Activated CD8-positive, alpha-beta memory T cell treated with anti-CD3 and anti-CD28 coated beads, Interleukin-2, amount 10 ng/mL, durations not matched to agents 7 days and 5 days (primary cell): ENCODE measurements around the gene ARHGEF25. TPM values are rescaled to one million over a fixed set of nuclear protein-coding genes. Genes with fewer than 3 reads are reported as not detected.

ENCODE experiments used
- ATAC-seq: fragments of 150-1000 bp; cut with Tn5 transposase; one replicate; pipeline ENCODE4 v1.10.0; 2021; ENCODE audit warnings: moderate library complexity
- CTCF ChIA-PET: fragments of 350-600 bp; sonication (Branson Sonifier 250); formaldehyde crosslinking; loops from one replicate; lab custom pipeline; 2021; ENCODE audit warnings: antibody characterized with exemption; lab: Charles Lee
- DNase-seq: peaks from one replicate; pipeline ENCODE4 v3.0.0-alpha.2; 2020
- H3K27ac Mint-ChIP-seq: one replicate; pipeline ENCODE4 v1.8.0; 2021; ENCODE audit warnings: mild to moderate bottlenecking, mixed read lengths
- H3K27me3 Mint-ChIP-seq: one replicate; pipeline ENCODE4 v1.8.0; 2021; ENCODE audit warnings: mixed read lengths
- H3K36me3 Mint-ChIP-seq: one replicate; pipeline ENCODE4 v1.8.0; 2021; ENCODE audit warnings: mild to moderate bottlenecking, mixed read lengths
- H3K4me1 Mint-ChIP-seq: one replicate; pipeline ENCODE4 v1.8.0; 2021; ENCODE audit warnings: mixed read lengths
- H3K4me3 Mint-ChIP-seq: one replicate; pipeline ENCODE4 v1.8.0; 2021; ENCODE audit warnings: mild to moderate bottlenecking, moderate library complexity, mixed read lengths
- H3K9me3 Mint-ChIP-seq: one replicate; pipeline ENCODE4 v1.8.0; 2022; ENCODE audit warnings: low read depth, mixed read lengths
- total RNA-seq, 2 experiments: library from RNA; stranded (reverse); gene quantifications; one replicate each; pipeline ENCODE4 v1.2.3, GENCODE V29; 2021

ARHGEF25 gene
- total RNA-seq, 2 experiments from 2014 or later: 0.70 to 0.84 TPM

DNA sequence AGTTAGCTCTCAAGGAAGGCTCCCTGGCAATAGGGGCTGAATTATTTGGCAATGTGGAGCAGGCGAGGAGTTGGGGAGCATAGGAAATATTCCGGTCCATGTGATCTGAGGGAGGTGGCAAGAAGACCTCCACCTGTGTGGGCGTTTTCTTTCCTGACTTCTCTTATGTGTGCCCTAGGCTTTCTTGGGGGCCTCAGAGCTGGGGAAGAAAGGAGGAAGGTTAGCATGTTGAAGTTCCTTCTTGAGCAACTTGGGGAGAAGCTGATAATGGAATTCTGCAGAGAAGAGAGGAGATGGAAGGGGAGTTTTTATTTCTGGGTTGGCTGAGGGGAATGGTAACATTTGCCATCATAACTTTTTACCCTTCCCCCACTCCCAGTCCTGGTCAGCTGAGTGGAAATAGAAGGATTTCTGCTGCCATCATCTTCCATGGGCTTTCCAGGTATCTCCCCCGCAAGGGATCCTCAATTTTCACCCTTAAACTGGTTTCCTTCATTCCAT, 5.4 kb upstream of the ARHGEF25 start:
- H3K27me3 Mint-ChIP-seq: peaks cover 7% of the 10 kb centered on the region
- CTCF ChIA-PET: interaction anchor here (1.0 to 2.5 kb wide), 6 partner anchors 11 to 22 kb away, joined by 3 to 9 read pairs (median 5); partner anchors contain the start of gene PIP4K2C
- no peak for DNase-seq
- no peak for ATAC-seq
- H3K4me3 Mint-ChIP-seq: peak overlapping the region; percentile 74
- H3K36me3 Mint-ChIP-seq: peaks cover 17% of the 10 kb centered on the region
- peaks cover 21% of the 10 kb centered on the region for H3K4me1 Mint-ChIP-seq
- no peaks in the 10 kb centered on the region for H3K9me3 Mint-ChIP-seq
- no peak overlapping the region for H3K27ac Mint-ChIP-seq

DNA sequence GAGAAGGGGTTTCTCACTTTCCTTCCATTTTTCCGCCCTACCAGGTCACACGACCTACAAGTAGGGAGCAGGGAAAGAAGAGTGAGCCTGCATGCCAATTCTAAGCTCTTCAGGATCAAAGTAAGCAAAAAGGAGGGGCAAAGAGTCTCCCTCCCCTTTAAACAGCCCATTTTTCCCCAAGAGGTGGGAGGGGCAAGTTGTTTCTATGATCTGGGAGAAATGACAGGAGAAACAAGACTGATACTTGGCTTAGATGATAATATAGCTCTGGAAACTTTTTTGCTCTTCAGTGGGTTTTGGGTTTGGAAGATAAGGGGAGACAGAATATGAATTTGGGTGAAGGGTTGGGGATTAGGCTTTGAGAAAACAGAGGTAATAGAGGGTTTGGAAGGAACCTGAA, 4.8 kb upstream of the ARHGEF25 start:
- Mint-ChIP-seq H3K27ac (no peak overlapping the region), H3K9me3 (no peaks in the 10 kb centered on the region), H3K27me3 (peaks cover 8% of the 10 kb centered on the region), H3K4me3 (no peak overlapping the region), H3K36me3 (peaks cover 12% of the 10 kb centered on the region), H3K4me1 (peaks cover 21% of the 10 kb centered on the region)
- DNase-seq: no peak
- ATAC-seq: no peak
- CTCF ChIA-PET: interaction anchor here (1.0 to 2.5 kb wide), 5 partner anchors 10 to 22 kb away, joined by 3 to 9 read pairs (median 5); partner anchors contain the start of gene PIP4K2C

DNA sequence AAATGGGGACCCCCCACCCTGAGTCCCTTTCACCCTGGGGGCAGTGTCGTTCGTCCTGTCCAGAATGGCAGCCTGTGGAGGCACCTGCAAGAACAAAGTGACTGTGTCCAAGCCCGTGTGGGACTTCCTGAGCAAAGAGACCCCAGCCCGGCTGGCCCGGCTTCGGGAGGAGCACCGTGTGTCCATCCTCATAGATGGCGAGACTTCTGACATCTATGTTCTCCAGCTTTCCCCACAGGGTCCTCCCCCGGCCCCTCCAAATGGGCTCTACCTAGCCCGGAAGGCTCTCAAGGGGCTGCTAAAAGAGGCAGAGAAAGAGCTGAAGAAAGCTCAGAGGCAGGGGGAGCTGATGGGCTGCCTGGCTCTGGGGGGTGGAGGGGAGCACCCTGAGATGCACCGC, 4.4 kb upstream of the ARHGEF25 start:
- Mint-ChIP-seq H3K4me1 (peaks cover 22% of the 10 kb centered on the region), H3K27ac (no peak overlapping the region)
- CTCF ChIA-PET: interaction anchor here (1.0 to 2.5 kb wide), 3 partner anchors 10 to 23 kb away, joined by 3 to 9 read pairs (median 3); no protein-coding TSS in a partner anchor

DNA sequence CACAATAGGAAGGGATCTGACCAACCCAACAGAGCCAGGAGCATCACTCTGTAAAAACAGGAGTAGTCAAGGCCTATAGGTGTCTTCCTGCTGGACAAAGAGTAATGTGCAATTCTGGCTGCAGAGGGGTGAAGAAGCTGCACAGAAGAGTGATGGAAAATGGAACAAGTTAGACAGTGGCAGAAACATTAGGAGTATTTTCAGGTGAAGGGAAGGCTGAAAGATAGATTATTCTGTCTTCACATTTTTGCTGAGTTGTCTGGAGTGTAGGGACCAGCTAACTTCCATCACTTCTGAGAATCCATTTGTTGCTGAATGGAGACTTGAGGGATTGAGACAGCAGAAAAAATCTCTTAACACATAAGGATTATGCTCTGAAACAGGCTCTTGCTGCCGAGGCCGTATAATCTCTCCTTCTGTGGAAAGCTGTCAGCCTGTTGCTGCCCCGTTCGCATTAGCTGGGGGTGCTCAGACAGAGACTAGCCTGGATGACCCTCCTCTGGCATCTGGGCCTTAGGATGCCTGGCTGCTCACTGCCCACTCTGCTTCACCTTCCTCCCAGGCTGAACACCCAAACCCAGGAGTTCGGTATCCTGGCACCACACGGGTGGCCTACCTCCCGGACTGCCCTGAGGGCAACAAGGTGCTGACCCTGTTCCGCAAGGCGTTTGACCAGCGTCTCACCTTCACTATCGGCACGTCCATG, 3.1 kb upstream of the ARHGEF25 start:
- DNase-seq (no peak), ATAC-seq (no peak)
- CTCF ChIA-PET: interaction anchor here (0.9 to 2.4 kb wide), 6 partner anchors 12 to 51 kb away, joined by 3 to 11 read pairs (median 5); partner anchors contain the start of gene PIP4K2C
- Mint-ChIP-seq H3K36me3 (peaks cover 1% of the 10 kb centered on the region), H3K9me3 (no peaks in the 10 kb centered on the region), H3K4me3 (no peak overlapping the region), H3K4me1 (peaks cover 23% of the 10 kb centered on the region), H3K27ac (no peak overlapping the region), H3K27me3 (peaks cover 22% of the 10 kb centered on the region)

More for the DNA sequence above, 4.4 kb upstream of the ARHGEF25 start:
- ATAC-seq (no peak), DNase-seq (no peak)
- no peaks in the 10 kb centered on the region for H3K9me3 Mint-ChIP-seq
- no peak overlapping the region for H3K4me3 Mint-ChIP-seq
- H3K36me3 Mint-ChIP-seq: peaks cover 8% of the 10 kb centered on the region
- H3K27me3 Mint-ChIP-seq: peaks cover 9% of the 10 kb centered on the region

DNA sequence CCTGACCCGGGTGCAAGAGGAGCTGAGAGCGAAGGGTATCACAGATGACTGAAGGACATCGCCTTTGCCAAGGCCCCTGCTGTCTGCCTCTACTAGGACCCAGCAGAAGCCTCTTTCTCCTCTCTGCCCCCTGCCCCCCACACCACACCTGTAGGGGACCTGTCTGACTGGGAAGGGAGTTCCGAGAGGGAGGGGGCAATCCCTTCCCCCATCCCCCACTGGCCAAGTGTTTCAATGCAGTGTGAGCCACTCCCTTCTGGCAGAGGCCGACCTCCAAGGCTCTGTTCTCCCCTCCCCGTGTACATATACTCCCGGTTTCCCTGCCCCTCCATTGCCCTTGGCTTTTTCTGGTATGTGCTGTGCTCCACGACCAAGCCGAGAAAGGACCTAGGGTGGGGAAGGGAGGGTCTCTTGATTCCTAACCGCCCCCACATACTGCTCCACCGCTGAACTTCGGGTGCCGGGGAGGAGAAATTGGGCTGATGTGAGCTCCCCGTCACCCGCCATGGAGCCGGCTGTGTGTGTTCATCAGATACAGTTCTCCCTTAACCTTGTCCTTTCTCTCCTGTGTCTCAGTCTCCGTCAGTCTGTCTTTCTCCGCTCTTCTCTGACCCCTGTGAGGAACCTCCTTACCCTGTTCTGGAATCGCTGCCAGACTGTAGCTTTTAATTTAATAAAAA, 2.0 kb upstream of the ARHGEF25 start:
- DNase-seq (no peak), ATAC-seq (no peak)
- CTCF ChIA-PET: interaction anchor here (1.1 to 2.4 kb wide), 5 partner anchors 10 to 25 kb away, joined by 4 to 11 read pairs (median 5); partner anchors contain the start of gene PIP4K2C
- no peak overlapping the region for H3K4me3 Mint-ChIP-seq
- H3K4me1 Mint-ChIP-seq: peaks cover 17% of the 10 kb centered on the region
- no peak overlapping the region for H3K27ac Mint-ChIP-seq
- no peaks in the 10 kb centered on the region for H3K9me3 Mint-ChIP-seq
- peaks cover 33% of the 10 kb centered on the region for H3K27me3 Mint-ChIP-seq
- no peaks in the 10 kb centered on the region for H3K36me3 Mint-ChIP-seq

DNA sequence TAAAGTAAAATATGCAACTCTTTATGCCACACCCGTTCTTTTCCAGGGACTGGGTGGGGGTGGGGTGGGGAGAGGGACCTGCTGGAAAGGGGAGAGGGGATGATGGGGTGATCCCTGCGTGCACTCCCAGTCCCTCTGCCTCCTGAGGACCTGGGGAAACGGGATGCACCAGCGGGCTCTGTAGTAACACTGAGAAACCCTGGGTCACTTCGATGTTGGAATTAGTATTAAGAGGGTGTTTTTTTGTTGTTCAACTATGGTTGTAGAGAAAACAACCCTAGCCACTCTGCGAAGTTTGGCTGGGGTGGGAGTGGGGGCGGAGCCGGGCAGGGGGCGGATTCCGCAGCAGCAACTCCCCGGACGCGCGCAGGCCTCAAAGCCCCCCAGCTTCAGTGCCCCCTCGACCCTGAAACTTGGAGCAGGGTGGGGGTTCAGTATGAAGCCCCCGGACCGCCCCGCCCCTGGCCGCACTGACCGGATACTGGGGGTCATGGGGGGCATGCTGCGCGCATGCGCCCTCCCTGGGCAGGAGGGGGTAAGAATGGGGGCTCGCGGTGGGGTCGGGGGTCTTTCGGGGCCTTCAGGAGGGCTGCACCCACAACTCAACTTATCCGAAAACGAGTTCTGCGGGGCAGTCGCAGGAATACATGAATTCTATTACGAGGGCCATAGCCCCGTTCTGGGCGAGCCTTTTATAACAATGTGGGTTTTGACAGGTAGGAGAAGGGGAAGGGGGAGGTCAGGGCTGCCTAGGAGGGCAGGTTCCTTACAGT, 1.3 kb upstream of the ARHGEF25 start:
- DNase-seq: no peak
- CTCF ChIA-PET: interaction anchor here (1.3 to 2.4 kb wide), 3 partner anchors 10 to 19 kb away, joined by 4 to 7 read pairs (median 5); partner anchors contain the start of gene PIP4K2C
- H3K4me3 Mint-ChIP-seq: peak overlapping the region; percentile 35
- H3K9me3 Mint-ChIP-seq: no peaks in the 10 kb centered on the region
- H3K36me3 Mint-ChIP-seq: no peaks in the 10 kb centered on the region
- H3K27me3 Mint-ChIP-seq: peaks cover 40% of the 10 kb centered on the region
- H3K4me1 Mint-ChIP-seq: peaks cover 19% of the 10 kb centered on the region
- no peak overlapping the region for H3K27ac Mint-ChIP-seq
- no peak for ATAC-seq

DNA sequence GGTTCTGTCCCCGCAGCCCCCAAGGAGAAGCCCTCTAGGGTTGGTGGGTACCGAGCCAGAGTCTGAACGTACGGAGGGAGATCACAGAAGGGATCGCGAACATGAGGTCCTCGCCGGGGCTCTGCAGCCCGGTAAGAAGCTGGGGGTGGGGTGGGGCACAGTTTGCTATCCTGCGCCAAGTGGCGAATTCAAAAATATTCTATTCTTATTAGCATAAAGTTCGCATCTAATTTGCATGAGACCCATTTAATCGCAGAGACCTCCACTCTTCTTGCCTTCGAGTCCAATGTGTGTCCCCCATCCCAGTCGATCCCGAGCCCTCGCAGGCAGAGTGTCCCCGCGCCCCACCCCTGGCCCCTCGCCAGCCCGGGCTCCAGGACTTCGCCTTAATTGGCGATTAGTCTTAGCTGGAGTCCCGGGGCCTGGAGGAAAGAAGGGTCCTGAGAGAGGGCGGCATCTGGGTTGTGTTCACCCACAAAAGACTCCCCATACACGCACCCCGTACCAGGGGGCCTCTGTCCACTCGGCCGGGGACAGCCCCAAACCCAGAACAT, 604 bp upstream of the ARHGEF25 start:
- H3K9me3 Mint-ChIP-seq: no peaks in the 10 kb centered on the region
- no peak overlapping the region for H3K27ac Mint-ChIP-seq
- H3K4me3 Mint-ChIP-seq: peak overlapping the region; percentile 35
- ATAC-seq (no peak), DNase-seq (no peak)
- CTCF ChIA-PET: interaction anchor here (0.6 to 2.0 kb wide), 4 partner anchors 10 to 170 kb away, joined by 3 to 7 read pairs (median 5); no protein-coding TSS in a partner anchor
- H3K27me3 Mint-ChIP-seq: peaks cover 46% of the 10 kb centered on the region
- H3K36me3 Mint-ChIP-seq: no peaks in the 10 kb centered on the region
- H3K4me1 Mint-ChIP-seq: peaks cover 13% of the 10 kb centered on the region

DNA sequence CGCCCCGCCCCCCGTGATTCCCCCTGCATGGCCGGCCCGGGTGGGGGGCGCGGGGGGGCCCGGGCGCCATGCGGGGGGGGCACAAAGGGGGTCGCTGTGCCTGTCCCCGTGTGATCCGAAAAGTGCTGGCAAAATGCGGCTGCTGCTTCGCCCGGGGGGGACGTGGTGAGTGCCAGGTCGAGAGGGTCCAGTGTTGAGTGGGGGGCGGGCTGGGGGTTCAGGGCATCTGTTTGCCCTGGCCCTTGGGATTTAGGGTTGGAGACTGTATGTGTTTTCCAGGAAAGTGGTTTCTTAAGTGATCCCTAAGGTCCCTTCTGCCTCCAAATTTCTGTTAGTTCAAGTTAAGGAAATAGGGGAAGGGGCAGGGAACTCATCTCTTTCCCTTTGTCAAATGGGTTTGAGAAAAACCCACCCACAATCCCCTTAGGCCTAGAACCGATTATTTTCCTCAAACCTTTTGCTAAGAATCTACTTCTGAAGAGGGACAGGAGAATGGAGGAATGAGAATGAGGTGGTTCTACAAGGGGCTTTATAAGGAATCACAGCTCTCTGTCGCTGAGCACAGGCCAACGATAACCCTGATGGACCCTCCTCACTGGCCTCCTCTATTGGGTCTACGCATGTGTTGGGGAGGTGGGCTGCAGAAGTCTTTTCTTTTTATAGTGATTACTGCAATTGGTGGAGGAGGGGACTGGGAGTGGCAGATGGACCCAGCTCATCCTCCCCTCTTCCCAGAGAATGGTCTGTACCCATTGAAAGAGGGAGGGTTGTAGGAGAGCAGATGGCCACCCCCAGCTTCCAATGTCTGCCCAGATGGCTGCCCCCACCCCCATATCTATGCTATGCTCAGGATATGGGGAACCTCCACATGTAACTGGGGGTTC, 834 bp downstream of the ARHGEF25 start:
- Mint-ChIP-seq H3K4me3 (peak overlapping the region; percentile 53), H3K9me3 (no peaks in the 10 kb centered on the region), H3K36me3 (no peaks in the 10 kb centered on the region), H3K27me3 (peaks cover 59% of the 10 kb centered on the region), H3K27ac (no peak overlapping the region), H3K4me1 (peaks cover 11% of the 10 kb centered on the region)
- no peak for DNase-seq
- CTCF ChIA-PET: interaction anchor here (1.0 to 2.0 kb wide), 5 partner anchors 9 to 91 kb away, joined by 3 to 7 read pairs (median 4); partner anchors contain the start of gene DDIT3
- no peak for ATAC-seq

DNA sequence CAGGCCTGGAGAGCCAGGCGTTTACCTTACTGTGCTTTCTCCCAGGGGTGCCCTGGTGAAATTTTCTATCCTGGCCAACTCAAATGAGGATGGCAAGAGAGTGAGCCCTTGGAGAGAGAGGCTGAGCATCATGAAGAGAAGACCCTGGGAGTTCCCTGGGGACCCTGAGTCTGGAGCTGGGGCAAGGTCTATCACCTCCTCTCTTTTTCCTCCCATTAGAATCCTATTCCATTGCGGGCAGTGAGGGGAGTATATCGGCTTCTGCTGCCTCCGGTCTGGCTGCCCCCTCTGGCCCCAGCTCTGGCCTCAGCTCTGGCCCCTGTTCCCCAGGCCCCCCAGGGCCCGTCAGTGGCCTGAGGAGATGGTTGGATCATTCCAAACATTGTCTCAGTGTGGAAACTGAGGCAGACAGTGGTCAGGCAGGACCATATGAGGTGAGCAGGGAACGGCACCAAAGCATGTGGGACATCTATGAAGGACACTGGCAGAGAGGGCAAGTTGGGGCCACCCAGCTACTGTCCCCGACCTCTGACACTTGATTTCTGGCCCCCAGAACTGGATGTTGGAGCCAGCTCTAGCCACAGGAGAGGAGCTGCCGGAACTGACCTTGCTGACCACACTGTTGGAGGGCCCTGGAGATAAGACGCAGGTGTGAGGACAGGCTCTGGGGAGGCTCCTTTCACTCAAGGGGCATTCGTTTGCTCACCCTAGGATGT, 1.6 kb downstream of the ARHGEF25 start:
- Mint-ChIP-seq H3K4me1 (peaks cover 11% of the 10 kb centered on the region), H3K36me3 (no peaks in the 10 kb centered on the region), H3K4me3 (no peak overlapping the region), H3K27ac (no peak overlapping the region), H3K27me3 (peaks cover 67% of the 10 kb centered on the region), H3K9me3 (no peaks in the 10 kb centered on the region)
- ATAC-seq (no peak), DNase-seq (no peak)
- CTCF ChIA-PET: interaction anchor here (1.1 to 10.7 kb wide), 6 partner anchors 9 to 30 kb away, joined by 3 to 148 read pairs (median 5); partner anchors contain the start of genes B4GALNT1 and PIP4K2C

DNA sequence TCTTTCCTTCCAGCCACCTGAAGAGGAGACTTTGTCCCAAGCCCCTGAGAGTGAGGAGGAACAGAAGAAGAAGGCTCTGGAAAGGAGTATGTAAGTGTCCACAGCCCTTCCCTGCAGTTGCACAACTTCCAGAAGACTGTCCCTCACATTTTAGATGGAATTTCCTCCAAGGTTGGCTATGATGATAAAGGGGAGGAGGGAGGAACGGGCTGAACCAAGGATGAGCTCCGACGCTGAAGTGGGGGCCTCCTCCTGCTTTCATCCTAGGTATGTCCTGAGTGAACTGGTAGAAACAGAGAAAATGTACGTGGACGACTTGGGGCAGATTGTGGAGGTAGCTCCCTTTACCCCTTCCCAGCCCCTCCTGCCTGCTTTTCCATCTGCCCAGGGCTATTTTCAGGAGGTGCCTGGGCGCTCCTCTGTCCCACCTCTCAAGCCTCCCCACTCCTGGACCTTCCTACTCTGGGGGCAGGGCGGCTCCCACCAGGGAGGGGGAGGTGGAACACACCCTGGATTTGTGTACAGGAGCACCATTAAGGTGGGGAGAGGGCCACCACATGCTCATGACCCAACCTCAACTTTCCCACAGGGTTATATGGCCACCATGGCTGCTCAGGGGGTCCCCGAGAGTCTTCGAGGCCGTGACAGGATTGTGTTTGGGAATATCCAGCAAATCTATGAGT, 2.3 kb downstream of the ARHGEF25 start:
- Mint-ChIP-seq H3K36me3 (no peaks in the 10 kb centered on the region), H3K27me3 (peaks cover 74% of the 10 kb centered on the region), H3K4me3 (no peak overlapping the region), H3K4me1 (peaks cover 11% of the 10 kb centered on the region), H3K27ac (no peak overlapping the region), H3K9me3 (no peaks in the 10 kb centered on the region)
- DNase-seq (no peak), ATAC-seq (no peak)
- CTCF ChIA-PET: interaction anchor here (1.0 to 10.7 kb wide), 5 partner anchors 10 to 31 kb away, joined by 3 to 148 read pairs (median 4); partner anchors contain the start of genes B4GALNT1 and PIP4K2C
